GM12878 (cell line): ENCODE data around the gene HS6ST3. TPM values are rescaled to one million over a fixed set of nuclear protein-coding genes. Genes with fewer than 3 reads are reported as not detected.

Source experiments
- ATAC-seq: fragments of 200-7000 bp; cut with Tn5 transposase; 3 replicates; pipeline ENCODE4 v1.9.1; 2020; ENCODE audit warnings: mild to moderate bottlenecking, moderate library complexity
- BruUV-seq: library from RNA; stranded (reverse); fragments of 400-500 nt; replicated peaks from 2 replicates; lab custom pipeline; 2021; lab: Mats Ljungman, UMichigan
- CTCF ChIA-PET: fragments of 300-600 bp; sonication (Branson Sonifier 250); formaldehyde crosslinking; extraction: SDS; loops from one replicate; lab custom pipeline; 2021; ENCODE audit warnings: inconsistent platforms; lab: Yijun Ruan, JAX
- POLR2A ChIA-PET: fragments of 350-600 bp; formaldehyde crosslinking; extraction: SDS; loops from one replicate; lab custom pipeline; 2021; ENCODE audit warnings: inconsistent platforms; lab: Charles Lee
- RAD21 ChIA-PET: fragments of 300-600 bp; sonication (Branson Sonifier 250); formaldehyde crosslinking; loops from one replicate; lab custom pipeline; 2023; ENCODE audit warnings: antibody characterized with exemption; ENCODE audit not compliant: unreplicated experiment; lab: Charles Lee
- SMC1A ChIA-PET: fragments of 300-600 bp; sonication (Branson Sonifier 250); formaldehyde crosslinking; loops from one replicate; lab custom pipeline; 2023; ENCODE audit not compliant: unreplicated experiment, uncharacterized antibody; lab: Charles Lee
- DNase-seq: peaks from one replicate; pipeline ENCODE4 v3.0.0-alpha.2; 2011; ENCODE audit warnings: low read depth, low spot score
- FAIRE-seq: peaks from 3 replicates; lab custom pipeline; 2011; peaks lifted over from hg19 to GRCh38; lab: Jason Lieb, UNC
- H2AFZ ChIP-seq: 2 replicates; pipeline ENCODE4 v1.6.0; 2011; ENCODE audit warnings: low read depth, low read length, control low read depth; ENCODE audit not compliant: control insufficient read depth
- H3K27ac ChIP-seq: 2 replicates; pipeline ENCODE4 v1.5.1; 2011; ENCODE audit warnings: control low read depth; ENCODE audit not compliant: control insufficient read depth, insufficient read depth
- H3K27me3 ChIP-seq, 2 experiments: replicated peaks in 1 of 2; 2 replicates each; pipeline versions ENCODE4 v1.6.0 to v1.6.1; 2011; ENCODE audit warnings: low read length in 1 of 2; ENCODE audit not compliant: control insufficient read depth in 2 of 2, insufficient read depth in 2 of 2
- H3K36me3 ChIP-seq, 2 experiments: 2 replicates each; pipeline ENCODE4 v1.5.1; 2011; ENCODE audit warnings: low read length in 1 of 2; ENCODE audit not compliant: control insufficient read depth in 2 of 2, insufficient read depth in 2 of 2
- H3K4me1 ChIP-seq: 2 replicates; pipeline ENCODE4 v1.6.1; 2011; ENCODE audit warnings: mild to moderate bottlenecking, low read length, moderate library complexity, mixed read lengths; ENCODE audit not compliant: control insufficient read depth, insufficient read depth
- H3K4me2 ChIP-seq: 2 replicates; pipeline ENCODE4 v1.6.0; 2011; ENCODE audit warnings: control low read depth; ENCODE audit not compliant: control insufficient read depth, insufficient read depth
- H3K4me3 ChIP-seq: fragments of 200-600 bp; sonication (generic); 2 replicates; pipeline ENCODE4 v1.5.1; 2016
- H3K79me2 ChIP-seq: 2 replicates; pipeline ENCODE4 v1.6.0; 2011; ENCODE audit warnings: low read length; ENCODE audit not compliant: control insufficient read depth, insufficient read depth
- H3K9ac ChIP-seq: 2 replicates; pipeline ENCODE4 v1.8.0; 2011; ENCODE audit warnings: low read length, control low read depth, mixed read lengths; ENCODE audit not compliant: control insufficient read depth, insufficient read depth
- H3K9me3 ChIP-seq: replicated peaks from 3 replicates; pipeline ENCODE4 v1.5.1; 2011; ENCODE audit warnings: mild to moderate bottlenecking, low read length; ENCODE audit not compliant: control insufficient read depth, insufficient read depth
- H4K20me1 ChIP-seq: 2 replicates; pipeline ENCODE4 v1.6.0; 2011; ENCODE audit not compliant: control insufficient read depth, insufficient read depth
- CEBPZ ChIP-seq: fragments of 150-350 bp; IDR thresholded peaks from 2 replicates; pipeline ENCODE4 v1.6.1; 2016; ENCODE audit warnings: low read depth, low read length
- JUNB ChIP-seq: IDR thresholded peaks from 2 replicates; pipeline ENCODE4 v1.6.1; 2016; ENCODE audit warnings: antibody characterized with exemption, mild to moderate bottlenecking
- NFXL1 ChIP-seq: fragments of 450-650 bp; IDR thresholded peaks from 2 replicates; pipeline ENCODE4 v1.6.1; 2017; ENCODE audit warnings: antibody characterized with exemption, mild to moderate bottlenecking, borderline replicate concordance
- NR2F1 ChIP-seq: fragments of 450-650 bp; conservative IDR thresholded peaks from 2 replicates; pipeline ENCODE4 v1.6.1; 2017; ENCODE audit warnings: mild to moderate bottlenecking
- PAX8 ChIP-seq: fragments of 450-650 bp; IDR thresholded peaks from 2 replicates; pipeline ENCODE4 v1.6.1; 2017; ENCODE audit warnings: mild to moderate bottlenecking, moderate library complexity
- SPI1 ChIP-seq: IDR thresholded peaks from 2 replicates; pipeline ENCODE4 v1.6.1; 2011; ENCODE audit warnings: low read depth, mild to moderate bottlenecking, low read length, moderate library complexity, borderline replicate concordance; ENCODE audit not compliant: insufficient read depth
- SRF ChIP-seq, 2 experiments: IDR thresholded peaks; 2 replicates each; pipeline ENCODE4 v1.6.1; 2011; ENCODE audit warnings: low read depth in 2 of 2, low read length in 2 of 2, mild to moderate bottlenecking in 1 of 2, moderate library complexity in 1 of 2
- ZBTB11 ChIP-seq: fragments of 450-650 bp; formaldehyde crosslinking; IDR thresholded peaks from 2 replicates; pipeline ENCODE4 v1.5.0; 2022; ENCODE audit warnings: mild to moderate bottlenecking, missing genetic modification characterization
- ZNF217 ChIP-seq: fragments of 450-650 bp; IDR thresholded peaks from 2 replicates; pipeline ENCODE4 v1.6.1; 2017; ENCODE audit warnings: antibody characterized with exemption, mild to moderate bottlenecking
- WGBS: methylation state at CpG from one replicate; pipeline ENCODE4 v1.1.6; 2016; ENCODE audit warnings: low lambda C conversion rate; ENCODE audit not compliant: insufficient replicate concordance, insufficient coverage; ENCODE audit errors: missing lambda C conversion rate; 5-methylcytosine and 5-hydroxymethylcytosine counted together
- in situ Hi-C: fragments of 300-500 bp; cut with MboI; formaldehyde crosslinking; loops from 9 replicates; pipeline ENCODE4 v1.14.3; 2018; ENCODE audit warnings: mixed read lengths
- intact Hi-C: fragments of 100-400 bp; cut with micrococcal nuclease; formaldehyde crosslinking; loops from one replicate; pipeline ENCODE4 v1.14.2; 2022; ENCODE audit not compliant: unreplicated experiment
- polyA plus RNA-seq, 11 experiments: library from polyadenylated mRNA; depleted of rRNA in 4 of 11; unstranded in 6 of 11; stranded (reverse) in 5 of 11; fragments of >200 nt; fragmentation: Nextera tagmentation in 4 of 11; fragmentation: Illumina TruSeq in 1 of 11; extraction: Ambion mirVana in 4 of 11; extraction: Trizol in 1 of 11; gene quantifications; 1 replicate in 1 of 11; 2 replicates in 10 of 11; pipeline versions ENCODE4 v1.2.1 to v1.2.3, GENCODE V29; 2011 to 2016; ENCODE audit warnings: inconsistent platforms in 2 of 11, missing spikeins in 2 of 11, low read depth in 1 of 11
- total RNA-seq, 4 experiments: library from RNA; depleted of rRNA in 3 of 4; stranded (reverse); fragments of >200 nt in 3 of 4; fragmentation: Illumina TruSeq in 1 of 4; extraction: Trizol in 1 of 4; gene quantifications; 2 replicates each; pipeline versions ENCODE4 v1.2.1 to v1.2.3, GENCODE V29; 2013 to 2021

Gene HS6ST3
- total and polyA plus RNA-seq, 10 of the 15 experiments (the other 5 are each of a cell fraction or from before 2014, with no cell fraction given): under 0.01 to 2.9 TPM; not detected in 8

- Histone ChIP-seq H3K27me3 (no peaks in the 10 kb centered on the region), H4K20me1 (no peaks in the 10 kb centered on the region), H3K4me1 (no peaks in the 10 kb centered on the region), H3K79me2 (no peaks in the 10 kb centered on the region), H3K9ac (no peak overlapping the region)
- DNase-seq (no peak), FAIRE-seq (no peak)
- no TSS peak for BruUV-seq
- TF ChIP-seq ZBTB11 (CRISPR knock-in tag) (no peak), NR2F1 (no peak), NFXL1 (no peak), SRF (IDR thresholded peaks at IDR 0.05; ENCODE audit: low read depth in 2 of 2, low read length in 2 of 2) (no peak), SPI1 (no peak), ZNF217 (no peak), JUNB (no peak), PAX8 (no peak), CEBPZ (no peak)
- TF ChIP-seq, all 136 proteins: peak for 0
- 0% methylated on average over 3 of the region's 3 CpGs for WGBS
- ChIA-PET RAD21 (no interaction called here), POLR2A (no interaction called here), CTCF (interaction anchor here (0.6 kb wide), 1 partner anchor 1027 kb away, joined by 3 read pairs; no protein-coding TSS in a partner anchor), SMC1A (no interaction called here)
- in situ Hi-C loops (no loop called here), intact Hi-C loops (no loop called here)
- Histone ChIP-seq H3K4me3 (no peak overlapping the region), H2AFZ (no peak overlapping the region), H3K4me2 (no peak overlapping the region), H3K9me3 (no peaks in the 10 kb centered on the region), H3K36me3 (no peaks in the 10 kb centered on the region), H3K27ac (no peak overlapping the region)
- no peak for ATAC-seq
These were observed 702.3 kb downstream of the HS6ST3 start for GRCh38 chr13:96792188-96792587.
